ENCODE measurements around the gene MYO7A.
A peak's percentile ranks its signal among the peaks of the same experiment; 100 is the strongest.

Gene MYO7A

DNA sequence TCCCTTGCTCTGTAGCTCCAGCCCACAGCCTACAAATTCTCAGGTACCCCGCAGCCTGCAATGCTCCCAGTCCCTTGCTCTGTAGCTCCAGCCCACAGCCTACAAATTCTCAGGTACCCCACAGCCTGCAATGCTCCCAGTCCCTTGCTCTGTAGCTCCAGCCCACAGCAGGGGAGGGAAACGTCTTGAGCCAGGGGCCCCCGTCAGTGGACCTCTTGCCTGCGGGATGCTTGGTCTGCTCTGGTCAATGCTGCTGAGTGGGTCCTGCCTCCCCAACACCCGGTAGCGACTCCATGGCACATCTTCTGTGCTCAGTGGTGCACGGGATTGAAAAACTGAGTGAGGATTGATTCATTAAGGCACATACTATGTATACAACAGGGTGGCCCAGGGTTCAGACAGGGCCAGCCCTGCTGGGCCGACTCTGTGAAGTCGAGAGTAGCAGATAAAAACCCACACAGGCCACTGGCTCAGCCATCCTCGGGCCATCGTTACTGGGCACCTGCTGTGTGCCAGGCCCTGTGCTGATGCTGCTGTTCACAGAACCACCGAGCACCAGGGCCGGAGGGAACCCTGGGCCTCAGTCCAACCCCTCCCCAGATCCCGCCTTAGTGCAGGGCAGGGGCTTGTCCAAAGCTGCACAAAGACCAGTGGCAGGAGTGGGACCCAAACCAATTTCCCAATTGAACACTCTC lies 69.7 kb downstream of the MYO7A start:
- no peaks in the 10 kb centered on the region for H3K27me3 Mint-ChIP-seq (ENCODE audit: low read depth)
- no peaks in the 10 kb centered on the region for H3K36me3 Mint-ChIP-seq (ENCODE audit: low read depth)
- peaks cover 10% of the 10 kb centered on the region for H3K4me1 Mint-ChIP-seq
- no peaks in the 10 kb centered on the region for H3K9me3 Mint-ChIP-seq
- TF ChIP-seq CTCF (IDR thresholded peaks at IDR 0.05; ENCODE audit: unreplicated experiment in 3 of 3) = no peak
- no peak overlapping the region for H3K27ac Mint-ChIP-seq
- no peak overlapping the region for H3K4me3 Mint-ChIP-seq

GRCh38 chr11:77198440-77198849 lies 70.4 kb downstream of the MYO7A start:
- no peaks in the 10 kb centered on the region for H3K9me3 Mint-ChIP-seq
- H3K4me3 Mint-ChIP-seq = no peak overlapping the region
- peaks cover 2% of the 10 kb centered on the region for H3K27me3 Mint-ChIP-seq (ENCODE audit: low read depth)
- peak in 1 of 3 experiments; percentile 14 for TF ChIP-seq CTCF (IDR thresholded peaks at IDR 0.05; ENCODE audit: unreplicated experiment in 3 of 3)
- no peaks in the 10 kb centered on the region for H3K36me3 Mint-ChIP-seq (ENCODE audit: low read depth)
- no peak overlapping the region for H3K27ac Mint-ChIP-seq
- peaks cover 10% of the 10 kb centered on the region for H3K4me1 Mint-ChIP-seq

- no peak overlapping the region for H3K4me3 Mint-ChIP-seq
- no peaks in the 10 kb centered on the region for H3K9me3 Mint-ChIP-seq
- no peaks in the 10 kb centered on the region for H3K36me3 Mint-ChIP-seq (ENCODE audit: low read depth)
- H3K27ac Mint-ChIP-seq = no peak overlapping the region
- H3K4me1 Mint-ChIP-seq = peaks cover 10% of the 10 kb centered on the region
- no peak for TF ChIP-seq CTCF (IDR thresholded peaks at IDR 0.05; ENCODE audit: unreplicated experiment in 3 of 3)
- H3K27me3 Mint-ChIP-seq (ENCODE audit: low read depth) = peaks cover 3% of the 10 kb centered on the region
Measured at GRCh38 chr11:77199137-77199745, 71.2 kb downstream of the MYO7A start.

DNA sequence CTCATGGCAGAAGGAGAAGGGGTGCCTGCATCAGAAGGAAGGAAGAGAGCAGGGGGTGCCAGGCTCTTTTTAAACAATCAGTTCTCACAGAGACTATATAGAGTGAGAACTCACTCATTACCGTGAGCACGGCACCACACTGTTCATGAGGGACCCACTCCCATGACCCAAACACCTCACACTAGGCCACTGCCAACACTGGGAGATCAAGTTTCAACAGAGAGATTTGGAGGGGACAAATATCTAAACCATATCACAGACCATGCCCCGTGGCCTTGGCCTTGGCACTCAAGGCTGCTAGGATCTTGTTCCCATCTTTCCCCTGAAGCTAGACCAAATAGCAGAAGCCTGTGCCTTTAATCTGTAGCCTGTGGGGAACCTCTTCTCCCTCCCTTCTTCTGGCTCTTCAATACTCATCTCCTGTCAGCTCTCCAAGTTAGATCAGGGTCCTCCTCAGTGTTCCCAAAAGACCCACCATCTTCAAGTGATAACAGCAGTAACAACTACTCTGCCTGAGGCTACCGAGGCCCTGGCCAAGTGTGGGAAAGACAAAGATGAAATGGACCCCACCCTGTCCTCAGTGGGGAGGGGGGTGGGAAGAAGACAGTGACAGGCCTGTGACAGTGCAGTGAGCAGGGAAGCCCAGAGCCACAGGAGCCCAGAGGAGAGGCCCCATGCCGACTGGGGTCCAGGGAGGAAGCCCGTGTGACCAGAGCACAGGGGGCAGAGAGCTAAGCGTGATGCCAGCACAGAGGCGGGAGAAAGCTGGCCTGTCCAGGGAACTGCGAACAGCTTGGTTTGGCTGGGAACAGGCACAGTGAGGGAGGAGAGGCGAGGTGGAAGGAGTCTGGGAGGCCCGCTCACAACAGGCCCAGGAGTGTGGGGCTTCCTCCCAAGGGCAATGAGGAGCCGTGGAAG lies 72.6 kb downstream of the MYO7A start:
- Mint-ChIP-seq H3K27ac (no peak overlapping the region), H3K4me3 (no peak overlapping the region), H3K9me3 (no peaks in the 10 kb centered on the region), H3K36me3 (ENCODE audit: low read depth) (no peaks in the 10 kb centered on the region), H3K4me1 (peaks cover 8% of the 10 kb centered on the region), H3K27me3 (ENCODE audit: low read depth) (peaks cover 3% of the 10 kb centered on the region)
- no peak for TF ChIP-seq CTCF (IDR thresholded peaks at IDR 0.05; ENCODE audit: unreplicated experiment in 3 of 3)

- Mint-ChIP-seq H3K36me3 (ENCODE audit: low read depth) (no peaks in the 10 kb centered on the region), H3K4me1 (peaks cover 4% of the 10 kb centered on the region), H3K27ac (no peak overlapping the region), H3K27me3 (ENCODE audit: low read depth) (peaks cover 3% of the 10 kb centered on the region), H3K4me3 (no peak overlapping the region), H3K9me3 (no peaks in the 10 kb centered on the region)
- no peak for TF ChIP-seq CTCF (IDR thresholded peaks at IDR 0.05; ENCODE audit: unreplicated experiment in 3 of 3)
Measured at GRCh38 chr11:77201370-77201769, 73.3 kb downstream of the MYO7A start.
